ENCODE data around the gene TNC. TPM values are rescaled to one million over a fixed set of nuclear protein-coding genes. Genes with fewer than 3 reads are reported as not detected.
A peak's percentile ranks its signal among the peaks of the same experiment; 100 is the strongest.

TNC gene
- total and polyA plus RNA-seq, 10 of the 15 experiments (the other 5 are each of a cell fraction or from before 2014, with no cell fraction given): 0.05 to 4.2 (median 0.14) TPM

DNA sequence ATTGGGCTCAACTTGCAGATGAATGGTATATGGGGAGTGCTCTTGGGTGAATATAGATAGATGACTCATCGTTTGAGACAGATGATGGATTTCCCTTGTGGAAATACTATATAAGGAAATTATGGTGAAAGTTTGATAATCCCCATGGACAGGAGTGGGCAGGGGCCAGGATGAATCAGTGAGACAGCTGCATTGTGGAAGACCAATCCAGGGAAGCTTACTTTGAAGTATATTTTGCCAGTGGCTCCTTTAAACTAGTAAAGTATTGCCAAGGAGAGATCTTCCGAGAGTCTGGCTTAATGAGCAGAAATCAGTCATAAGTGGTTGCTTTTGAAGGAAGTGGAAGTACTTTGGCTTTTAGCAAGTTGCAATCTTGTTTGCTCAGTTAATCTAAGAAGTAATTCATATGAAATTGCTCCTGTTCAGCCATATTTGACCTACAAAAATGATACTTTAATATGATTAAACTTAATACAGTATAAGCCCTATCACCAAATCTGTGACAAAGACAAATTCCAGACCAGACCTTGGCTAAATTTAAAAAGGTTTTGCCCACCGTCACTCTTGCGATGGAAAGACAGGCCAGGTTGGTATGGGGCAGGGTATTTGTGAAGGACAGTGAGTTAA lies 9.3 kb upstream of the TNC start:
- TF ChIP-seq NRF1 (conservative IDR thresholded peaks at IDR 0.05; ENCODE audit: low read depth, low read length) (no peak), SPI1 (IDR thresholded peaks at IDR 0.05; ENCODE audit: borderline replicate concordance, insufficient read depth, low read depth, low read length) (peak; percentile 23; the same call in 1 of the 2 replicates), ZNF217 (IDR thresholded peaks at IDR 0.05) (no peak), HDAC6 (IDR thresholded peaks at IDR 0.05; ENCODE audit: unreplicated experiment) (no peak), FOXK2 (IDR thresholded peaks at IDR 0.05) (no peak), SMARCA5 (IDR thresholded peaks at IDR 0.05) (no peak)
- TF ChIP-seq, protein P1, sequence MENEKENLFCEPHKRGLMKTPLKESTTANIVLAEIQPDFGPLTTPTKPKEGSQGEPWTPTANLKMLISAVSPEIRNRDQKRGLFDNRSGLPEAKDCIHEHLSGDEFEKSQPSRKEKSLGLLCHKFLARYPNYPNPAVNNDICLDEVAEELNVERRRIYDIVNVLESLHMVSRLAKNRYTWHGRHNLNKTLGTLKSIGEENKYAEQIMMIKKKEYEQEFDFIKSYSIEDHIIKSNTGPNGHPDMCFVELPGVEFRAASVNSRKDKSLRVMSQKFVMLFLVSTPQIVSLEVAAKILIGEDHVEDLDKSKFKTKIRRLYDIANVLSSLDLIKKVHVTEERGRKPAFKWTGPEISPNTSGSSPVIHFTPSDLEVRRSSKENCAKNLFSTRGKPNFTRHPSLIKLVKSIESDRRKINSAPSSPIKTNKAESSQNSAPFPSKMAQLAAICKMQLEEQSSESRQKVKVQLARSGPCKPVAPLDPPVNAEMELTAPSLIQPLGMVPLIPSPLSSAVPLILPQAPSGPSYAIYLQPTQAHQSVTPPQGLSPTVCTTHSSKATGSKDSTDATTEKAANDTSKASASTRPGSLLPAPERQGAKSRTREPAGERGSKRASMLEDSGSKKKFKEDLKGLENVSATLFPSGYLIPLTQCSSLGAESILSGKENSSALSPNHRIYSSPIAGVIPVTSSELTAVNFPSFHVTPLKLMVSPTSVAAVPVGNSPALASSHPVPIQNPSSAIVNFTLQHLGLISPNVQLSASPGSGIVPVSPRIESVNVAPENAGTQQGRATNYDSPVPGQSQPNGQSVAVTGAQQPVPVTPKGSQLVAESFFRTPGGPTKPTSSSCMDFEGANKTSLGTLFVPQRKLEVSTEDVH (IDR thresholded peaks at IDR 0.05; ENCODE audit: low read depth, partially characterized antibody): no peak
- TF ChIP-seq, protein P2, sequence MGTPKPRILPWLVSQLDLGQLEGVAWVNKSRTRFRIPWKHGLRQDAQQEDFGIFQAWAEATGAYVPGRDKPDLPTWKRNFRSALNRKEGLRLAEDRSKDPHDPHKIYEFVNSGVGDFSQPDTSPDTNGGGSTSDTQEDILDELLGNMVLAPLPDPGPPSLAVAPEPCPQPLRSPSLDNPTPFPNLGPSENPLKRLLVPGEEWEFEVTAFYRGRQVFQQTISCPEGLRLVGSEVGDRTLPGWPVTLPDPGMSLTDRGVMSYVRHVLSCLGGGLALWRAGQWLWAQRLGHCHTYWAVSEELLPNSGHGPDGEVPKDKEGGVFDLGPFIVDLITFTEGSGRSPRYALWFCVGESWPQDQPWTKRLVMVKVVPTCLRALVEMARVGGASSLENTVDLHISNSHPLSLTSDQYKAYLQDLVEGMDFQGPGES (IDR thresholded peaks at IDR 0.05): no peak
- no peak for ATAC-seq
- Histone ChIP-seq H2AFZ (ENCODE audit: control insufficient read depth, low read depth, low read length) (no peak overlapping the region), H3K27me3 (replicated peaks in 1 of 2; ENCODE audit: control insufficient read depth in 2 of 2, insufficient read depth in 2 of 2, low read length in 1 of 2) (no peaks in the 10 kb centered on the region; a peak in 1 of 4 replicates), H3K4me1 (ENCODE audit: control insufficient read depth, insufficient read depth, low read length) (no peaks in the 10 kb centered on the region), H3K4me3 (no peak overlapping the region), H3K4me2 (ENCODE audit: control insufficient read depth, insufficient read depth) (no peak overlapping the region), H3K27ac (ENCODE audit: control insufficient read depth, insufficient read depth) (no peak overlapping the region), H3K79me2 (ENCODE audit: control insufficient read depth, insufficient read depth, low read length) (no peaks in the 10 kb centered on the region), H4K20me1 (ENCODE audit: control insufficient read depth, insufficient read depth) (no peaks in the 10 kb centered on the region), H3K36me3 (ENCODE audit: control insufficient read depth in 2 of 2, insufficient read depth in 2 of 2, low read length in 1 of 2) (no peaks in the 10 kb centered on the region), H3K9me3 (replicated peaks; ENCODE audit: control insufficient read depth, insufficient read depth, low read length) (no peaks in the 10 kb centered on the region; the same call in 2 of the 3 replicates), H3K9ac (ENCODE audit: control insufficient read depth, insufficient read depth, low read length) (no peak overlapping the region)
- CTCF ChIA-PET: no interaction called here
- intact Hi-C loops (cut with micrococcal nuclease; ENCODE audit: unreplicated experiment) (no loop called here), in situ Hi-C loops (cut with MboI) (no loop called here)
- no peak for DNase-seq (ENCODE audit: low read depth, low spot score)
- WGBS (ENCODE audit: insufficient coverage, insufficient replicate concordance, low lambda C conversion rate, missing lambda C conversion rate): 36% methylated on average over 4 of the region's 4 CpGs
- POLR2A ChIA-PET: no interaction called here
- RAD21 ChIA-PET (ENCODE audit: unreplicated experiment): no interaction called here
- BruUV-seq (replicated peaks): no TSS peak
- SMC1A ChIA-PET (ENCODE audit: uncharacterized antibody, unreplicated experiment): interaction anchor here (0.8 to 1.1 kb wide), 2 partner anchors 9 to 67 kb away, joined by 3 read pairs; no protein-coding TSS in a partner anchor
- no peak for FAIRE-seq
